ENCODE results near the gene RIPK4.

Gene RIPK4

GRCh38 chr21:41753006-41753898, 13.6 kb downstream of the RIPK4 start:
- no peak for DNase-seq (ENCODE audit: low read depth in 2 of 2)

- DNase-seq (ENCODE audit: low read depth in 2 of 2) = no peak
Observed at GRCh38 chr21:41752231-41752681, 14.6 kb downstream of the RIPK4 start.

DNA sequence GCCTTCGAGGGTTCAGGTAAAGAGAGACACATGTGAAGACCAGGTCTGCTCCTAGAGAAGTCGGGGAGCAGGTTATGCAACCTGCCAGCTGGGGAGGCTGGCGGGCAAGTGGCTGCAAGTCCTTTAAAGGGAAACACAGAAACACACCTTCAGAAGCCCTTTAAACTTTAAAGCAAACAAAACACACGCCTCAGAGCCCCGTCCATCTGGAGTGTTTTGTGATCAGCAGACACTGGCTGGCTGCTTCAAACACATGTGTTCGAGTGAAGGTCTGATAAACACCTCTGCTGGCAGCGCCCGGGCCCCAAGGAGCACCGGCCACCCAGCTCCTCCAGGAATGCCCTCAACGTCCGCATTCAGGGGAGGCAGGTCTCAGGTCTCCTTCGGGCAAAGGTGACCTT, 15.2 kb downstream of the RIPK4 start:
- DNase-seq (ENCODE audit: low read depth in 2 of 2) = no peak

DNA sequence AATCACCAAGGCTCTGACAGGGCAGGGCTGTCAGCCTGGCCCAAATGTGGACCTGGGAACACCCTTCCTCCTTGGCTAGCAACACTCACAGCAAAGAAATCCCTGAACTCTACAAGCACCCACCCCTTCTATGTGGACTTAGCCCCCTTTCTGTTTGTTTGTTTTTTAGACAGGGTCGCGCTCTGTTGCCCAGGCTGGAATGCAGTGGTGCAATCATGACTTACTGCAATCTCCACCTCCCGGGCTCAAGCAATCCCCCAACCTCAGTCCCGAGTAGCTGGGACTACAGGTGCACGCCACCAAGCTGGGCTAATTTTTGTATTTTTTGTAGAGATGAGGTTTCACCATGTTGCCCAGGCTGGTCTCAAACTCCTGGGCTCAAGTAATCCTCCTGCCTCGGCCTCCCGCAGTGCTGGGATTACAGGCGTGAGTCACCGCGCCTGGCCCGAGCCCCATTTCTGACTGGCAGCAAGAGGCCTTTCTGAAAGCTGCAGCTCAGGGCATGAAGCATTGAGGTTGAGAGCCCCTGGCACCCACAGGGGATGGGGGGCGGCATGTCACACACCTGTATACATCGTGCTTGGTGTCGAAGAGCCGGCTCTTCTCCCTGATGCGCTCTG, 16.2 kb downstream of the RIPK4 start:
- DNase-seq (ENCODE audit: low read depth in 2 of 2) = no peak

DNA sequence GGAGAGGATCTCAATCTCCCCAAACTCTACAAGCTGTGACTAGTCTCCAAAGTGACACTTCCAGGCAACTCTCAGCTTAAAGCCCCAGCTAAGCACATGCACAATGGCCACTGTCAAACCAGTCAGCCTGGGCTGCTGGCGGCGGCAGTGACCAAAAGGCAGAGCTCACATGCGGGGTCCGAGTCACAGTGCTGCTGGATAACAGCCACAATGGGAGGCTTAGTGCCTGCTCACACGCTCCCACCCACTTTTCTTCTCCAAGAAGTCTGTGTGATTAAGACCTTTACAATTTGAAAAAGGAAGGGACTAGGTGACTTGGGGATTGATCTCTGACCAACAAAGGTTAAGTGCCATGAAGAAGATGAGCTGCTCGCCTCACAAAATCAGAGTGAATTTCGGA, 16.8 kb downstream of the RIPK4 start:
- no peak for DNase-seq (ENCODE audit: low read depth in 2 of 2)

DNA sequence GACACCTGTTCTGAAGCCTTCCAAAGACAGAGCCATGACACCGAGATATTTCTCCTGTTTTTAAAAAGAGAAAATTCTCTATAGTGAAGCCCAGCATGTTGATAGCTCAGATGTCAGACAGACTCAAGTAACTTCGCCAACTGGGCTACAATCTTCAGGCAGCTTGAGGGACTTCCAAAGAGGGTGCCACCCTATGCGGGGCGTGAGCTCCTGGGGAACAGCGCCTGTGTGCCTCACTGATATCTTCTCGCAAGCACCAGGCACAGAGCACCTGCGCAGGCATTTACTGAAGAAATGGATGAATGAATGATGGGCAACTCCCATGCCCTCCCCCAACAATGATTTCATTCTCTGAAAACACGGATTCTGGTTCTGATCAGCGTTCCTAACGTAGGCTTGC, 17.6 kb downstream of the RIPK4 start:
- no peak for DNase-seq (ENCODE audit: low read depth in 2 of 2)

DNA sequence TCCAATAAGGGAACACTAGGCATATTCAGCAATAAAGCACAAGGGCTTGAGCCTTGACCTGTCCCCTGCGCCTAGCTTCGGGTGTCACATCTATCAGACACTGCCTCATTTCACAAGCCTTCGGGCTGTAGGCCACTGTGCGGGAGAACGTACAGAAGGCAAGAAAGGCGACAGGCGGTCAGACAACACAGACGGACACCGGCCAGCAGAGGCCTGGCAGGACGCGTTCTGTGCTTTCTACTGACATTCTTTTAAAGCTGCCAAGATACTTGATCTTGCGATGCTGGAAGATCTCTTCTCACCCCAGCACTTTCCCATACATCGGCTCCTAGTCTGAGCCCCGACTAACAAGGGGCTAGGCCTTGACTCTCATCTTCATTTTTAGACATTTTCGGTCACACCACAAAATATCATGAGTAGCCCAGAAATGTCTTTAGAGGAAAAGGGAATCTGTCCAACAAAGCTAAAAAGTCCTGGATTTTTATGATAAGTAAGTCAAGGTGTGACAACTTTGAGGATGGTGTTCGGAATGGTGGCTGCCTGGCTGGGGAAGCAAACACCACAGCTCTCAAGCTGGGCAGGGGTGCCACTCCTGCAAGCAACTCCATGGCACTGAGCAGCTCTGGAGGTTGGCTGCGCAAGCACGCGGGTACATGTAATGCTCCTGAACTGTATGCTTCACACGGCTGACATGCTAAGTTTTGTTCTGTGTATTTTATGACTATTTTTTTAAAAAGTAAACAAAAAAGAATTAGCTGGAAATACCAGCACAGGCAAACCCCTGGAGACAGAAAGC, 18.7 kb downstream of the RIPK4 start:
- no peak for DNase-seq (ENCODE audit: low read depth in 2 of 2)

GRCh38 chr21:41746744-41747006, 20.2 kb downstream of the RIPK4 start:
- no peak for DNase-seq (ENCODE audit: low read depth in 2 of 2)

GRCh38 chr21:41745971-41746743, 20.7 kb downstream of the RIPK4 start:
- no peak for DNase-seq (ENCODE audit: low read depth in 2 of 2)

DNA sequence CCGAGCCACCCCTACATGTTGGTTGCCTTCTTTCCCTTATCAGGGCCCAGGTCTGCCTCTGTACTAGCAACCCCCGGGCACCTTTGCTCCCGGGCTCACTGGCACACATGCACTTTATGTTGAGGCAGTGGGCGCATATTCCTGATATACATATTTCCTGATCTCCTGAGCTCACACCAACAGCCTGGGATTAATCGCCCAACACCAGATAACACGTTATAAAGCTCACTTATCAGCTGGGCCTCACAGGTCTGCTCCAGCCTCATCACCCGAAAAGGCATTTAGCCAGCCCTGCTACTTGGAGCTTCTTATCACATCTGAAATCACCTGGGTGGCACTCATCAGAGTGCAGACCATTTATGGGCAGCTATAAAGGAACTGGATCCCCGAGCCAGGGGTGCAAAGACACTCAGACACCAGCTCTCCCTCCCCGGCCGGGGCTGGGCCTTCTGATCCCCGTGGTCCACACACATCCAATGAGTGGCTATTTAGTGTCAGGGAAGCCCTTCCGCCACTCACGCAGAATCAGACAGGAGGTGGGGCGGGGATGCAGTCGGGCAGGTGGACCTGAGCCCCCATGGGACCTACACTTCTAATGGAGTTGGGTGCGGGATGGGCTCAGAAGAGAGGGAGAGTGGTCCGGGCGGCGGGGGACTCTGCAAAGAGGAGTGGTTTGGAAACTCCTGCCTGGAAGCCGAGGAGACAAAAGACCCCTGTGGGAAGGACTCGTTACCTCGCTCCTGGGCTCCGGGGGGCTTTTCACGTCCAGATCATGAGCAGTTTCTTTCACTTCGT, 21.6 kb downstream of the RIPK4 start:
- DNase-seq (ENCODE audit: low read depth in 2 of 2) = no peak

GRCh38 chr21:41744028-41744930, 22.6 kb downstream of the RIPK4 start:
- DNase-seq (ENCODE audit: low read depth in 2 of 2) = no peak

GRCh38 chr21:41743321-41744027, 23.4 kb downstream of the RIPK4 start:
- DNase-seq (ENCODE audit: low read depth in 2 of 2) = no peak

GRCh38 chr21:41742073-41742875, 24.6 kb downstream of the RIPK4 start:
- DNase-seq (ENCODE audit: low read depth in 2 of 2) = no peak

DNA sequence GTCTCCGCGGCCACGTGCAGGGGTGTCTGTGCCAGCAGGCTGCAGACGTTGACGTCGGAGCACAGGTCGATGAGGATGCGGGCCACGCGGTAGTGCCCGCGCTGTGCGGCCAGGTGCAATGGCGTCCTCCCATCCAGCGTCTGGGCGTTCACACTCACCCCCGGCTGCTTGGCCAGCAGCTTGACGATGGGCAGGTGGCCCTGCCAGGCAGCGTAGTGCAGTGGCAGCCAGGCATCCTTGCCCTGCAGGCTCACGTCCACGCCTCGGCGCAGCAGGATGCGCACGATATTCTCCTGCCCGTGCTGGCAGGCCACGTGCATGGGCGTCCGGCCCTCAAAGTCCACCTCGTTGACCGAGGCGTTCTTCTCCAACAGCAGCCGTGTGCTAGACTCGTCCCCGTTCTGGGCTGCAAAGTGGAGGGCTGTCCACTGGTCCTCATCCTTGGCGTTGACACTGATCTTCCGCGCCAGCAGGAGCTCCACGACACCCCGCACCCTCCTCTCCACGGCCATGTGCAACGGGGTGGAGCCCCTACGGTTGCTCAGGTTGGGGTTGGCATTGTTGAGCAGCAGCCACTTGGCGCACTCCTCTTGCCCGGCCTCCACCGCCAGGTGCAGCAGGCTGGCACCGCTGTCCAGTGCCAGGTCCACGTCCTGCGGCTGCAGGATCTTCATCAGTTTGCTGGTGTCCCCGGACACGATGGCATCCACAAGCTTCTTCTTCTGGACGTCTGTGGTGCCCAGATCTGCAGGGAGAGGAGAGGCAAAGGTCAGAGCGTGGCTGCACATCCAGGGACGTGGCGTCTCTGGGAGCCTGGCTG, 25.4 kb downstream of the RIPK4 start:
- DNase-seq (ENCODE audit: low read depth in 2 of 2) = no peak

DNA sequence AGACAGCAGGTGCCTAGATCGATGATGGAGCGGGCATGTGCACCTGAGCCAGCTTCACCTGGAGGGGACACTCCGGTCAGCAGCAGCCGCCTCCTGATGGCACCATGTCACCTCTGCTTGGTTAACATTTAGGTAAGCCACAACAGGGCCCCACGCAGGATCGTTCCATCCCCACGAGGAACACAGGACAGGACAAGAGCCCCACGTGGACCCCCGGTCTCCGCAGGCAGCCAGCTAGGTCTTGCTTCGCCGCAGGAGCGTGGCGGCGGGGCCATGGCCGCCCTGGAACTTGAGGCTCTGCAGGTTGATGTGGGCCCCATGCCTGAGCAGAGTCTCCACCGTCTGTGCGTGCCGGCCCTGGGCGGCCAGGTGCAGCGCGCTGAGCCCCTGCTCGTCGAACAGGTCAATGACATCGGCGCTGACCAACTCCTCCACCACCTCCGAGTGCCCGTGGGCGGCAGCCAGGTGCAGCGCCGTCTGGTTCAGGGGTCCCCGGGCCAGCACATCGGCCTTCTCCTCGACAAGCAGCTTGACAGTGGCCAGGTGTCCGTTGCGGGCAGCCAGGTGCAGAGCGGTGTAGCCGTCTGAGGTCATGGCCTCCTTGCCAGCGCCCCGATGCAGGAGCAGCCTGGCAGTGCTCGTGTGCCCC, 26.1 kb downstream of the RIPK4 start:
- no peak for DNase-seq (ENCODE audit: low read depth in 2 of 2)

GRCh38 chr21:41739936-41740335, 26.9 kb downstream of the RIPK4 start:
- no peak for DNase-seq (ENCODE audit: low read depth in 2 of 2)

DNA sequence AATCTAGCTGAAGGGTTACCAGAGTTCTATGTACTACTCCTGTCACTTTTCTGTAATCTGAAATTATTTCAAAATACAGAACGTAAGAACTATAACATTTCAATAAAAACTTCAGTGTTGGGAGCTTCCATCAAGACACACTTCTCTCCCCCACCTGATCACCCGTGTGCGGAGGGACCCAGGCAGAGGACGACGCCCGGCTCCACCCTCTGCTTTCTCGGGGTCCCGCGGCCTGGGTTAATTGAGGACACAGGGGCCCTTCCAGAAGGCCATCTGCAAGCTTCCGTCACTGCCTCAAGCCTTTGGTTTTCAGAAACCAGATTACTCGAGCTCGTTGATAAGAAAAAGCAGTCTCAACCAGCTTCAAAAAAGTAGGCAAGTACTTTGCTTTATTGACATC, 27.8 kb downstream of the RIPK4 start:
- no peak for DNase-seq (ENCODE audit: low read depth in 2 of 2)

Data from stimulated activated CD4-positive, alpha-beta T cell treated with anti-CD3 and anti-CD28 coated beads, Interleukin-1b, Interleukin-23, amount 100 ng/mL, for 4 hours (primary cell).